GM18858 (cell line): ENCODE results near the gene RAB30.

Source experiments
- ATAC-seq: cut with Tn5 transposase; IDR thresholded peaks from one replicate; pipeline ENCODE4 v1.9.1; 2021; ENCODE audit not compliant: unreplicated experiment

RAB30 gene

GRCh38 chr11:83070731-83071566, 748 bp downstream of the RAB30 start:
- ATAC-seq, result no peak

GRCh38 chr11:83070044-83070701, 1.5 kb downstream of the RAB30 start:
- no peak for ATAC-seq

GRCh38 chr11:83069441-83070043, 2.2 kb downstream of the RAB30 start:
- no peak for ATAC-seq

GRCh38 chr11:83068568-83068967, 3.1 kb downstream of the RAB30 start:
- ATAC-seq, result no peak

- ATAC-seq, result no peak
These were observed 7.7 kb downstream of the RAB30 start for GRCh38 chr11:83064011-83064410.

GRCh38 chr11:83063073-83063754, 8.5 kb downstream of the RAB30 start:
- ATAC-seq, result peak; percentile 60

- ATAC-seq, result peak; percentile 72
These were observed 9.8 kb downstream of the RAB30 start for GRCh38 chr11:83061883-83062282.

- no peak for ATAC-seq
These were observed 10.7 kb downstream of the RAB30 start for GRCh38 chr11:83060965-83061364.

GRCh38 chr11:83057721-83058120, 14.0 kb downstream of the RAB30 start:
- no peak for ATAC-seq

- no peak for ATAC-seq
These were observed 15.1 kb downstream of the RAB30 start for GRCh38 chr11:83056611-83057010.

GRCh38 chr11:83056204-83056603, 15.5 kb downstream of the RAB30 start:
- ATAC-seq, result no peak

- peak; percentile 44 for ATAC-seq
These were observed 16.8 kb downstream of the RAB30 start for GRCh38 chr11:83054904-83055380.

- ATAC-seq, result peak; percentile 71
These were observed 17.7 kb downstream of the RAB30 start for GRCh38 chr11:83054001-83054400.

GRCh38 chr11:83051760-83052671, 19.7 kb downstream of the RAB30 start:
- no peak for ATAC-seq

- ATAC-seq, result no peak
These were observed 24.0 kb downstream of the RAB30 start for GRCh38 chr11:83047515-83048225.

GRCh38 chr11:83046621-83047172, 25.0 kb downstream of the RAB30 start:
- ATAC-seq, result no peak

- peak; percentile 68 for ATAC-seq
These were observed 26.6 kb downstream of the RAB30 start for GRCh38 chr11:83044958-83045712.

GRCh38 chr11:83042964-83043711, 28.6 kb downstream of the RAB30 start:
- no peak for ATAC-seq
